GM18858 (cell line): Measurements from ENCODE around the gene WDR49.

ENCODE experiments used
- ATAC-seq: cut with Tn5 transposase; IDR thresholded peaks from one replicate; pipeline ENCODE4 v1.9.1; 2021; ENCODE audit not compliant: unreplicated experiment

Gene WDR49

GRCh38 chr3:167491621-167492020 lies 162.1 kb downstream of the WDR49 start:
- no peak for ATAC-seq

- no peak for ATAC-seq
Observed at GRCh38 chr3:167489571-167489970, 164.2 kb downstream of the WDR49 start.

GRCh38 chr3:167487556-167487955 lies 166.2 kb downstream of the WDR49 start:
- no peak for ATAC-seq

GRCh38 chr3:167484551-167484950 lies 169.2 kb downstream of the WDR49 start:
- no peak for ATAC-seq

- ATAC-seq, result no peak
Observed at GRCh38 chr3:167483708-167484475, 169.8 kb downstream of the WDR49 start.

GRCh38 chr3:167481164-167481563 lies 172.6 kb downstream of the WDR49 start:
- ATAC-seq, result no peak

- no peak for ATAC-seq
Observed at GRCh38 chr3:167480748-167481147, 173.0 kb downstream of the WDR49 start.

GRCh38 chr3:167473863-167474262 lies 179.9 kb downstream of the WDR49 start, which contains the start of gene SERPINI2:
SERPINI2 (minus strand) TSS chr3:167474042; CDS start chr3:167471834, 2,208 bp downstream.
- ATAC-seq, result no peak

- ATAC-seq, result no peak
Observed at GRCh38 chr3:167469381-167469780, 184.4 kb downstream of the WDR49 start.

- ATAC-seq, result no peak
Observed at GRCh38 chr3:167467848-167468611, 185.7 kb downstream of the WDR49 start.

- no peak for ATAC-seq
Observed at GRCh38 chr3:167466966-167467365, 186.8 kb downstream of the WDR49 start.

GRCh38 chr3:167456157-167456799 lies 197.5 kb downstream of the WDR49 start:
- ATAC-seq, result no peak

GRCh38 chr3:167453815-167454214 lies 199.9 kb downstream of the WDR49 start:
- ATAC-seq, result no peak

GRCh38 chr3:167451282-167451681 lies 202.5 kb downstream of the WDR49 start:
- no peak for ATAC-seq

GRCh38 chr3:167450675-167451074 lies 203.1 kb downstream of the WDR49 start:
- no peak for ATAC-seq

GRCh38 chr3:167450195-167450594 lies 203.5 kb downstream of the WDR49 start:
- ATAC-seq, result no peak

- ATAC-seq, result no peak
Observed at GRCh38 chr3:167445491-167445890, 208.3 kb downstream of the WDR49 start.

- ATAC-seq, result no peak
Observed at GRCh38 chr3:167441256-167441655, 212.5 kb downstream of the WDR49 start.

GRCh38 chr3:167437428-167438139 lies 216.2 kb downstream of the WDR49 start:
- no peak for ATAC-seq
